ENCODE data around the gene SHOC1. TPM values are rescaled to one million over a fixed set of nuclear protein-coding genes. Genes with fewer than 3 reads are reported as not detected.
"Not testable (repeated sequence)": the region's sequence is repeated elsewhere in the genome, so short reads cannot be mapped to it uniquely, and the experiment has no call there.

SHOC1 gene
- total RNA-seq, 1 donor from 2014 or later, result 0.56 TPM

DNA sequence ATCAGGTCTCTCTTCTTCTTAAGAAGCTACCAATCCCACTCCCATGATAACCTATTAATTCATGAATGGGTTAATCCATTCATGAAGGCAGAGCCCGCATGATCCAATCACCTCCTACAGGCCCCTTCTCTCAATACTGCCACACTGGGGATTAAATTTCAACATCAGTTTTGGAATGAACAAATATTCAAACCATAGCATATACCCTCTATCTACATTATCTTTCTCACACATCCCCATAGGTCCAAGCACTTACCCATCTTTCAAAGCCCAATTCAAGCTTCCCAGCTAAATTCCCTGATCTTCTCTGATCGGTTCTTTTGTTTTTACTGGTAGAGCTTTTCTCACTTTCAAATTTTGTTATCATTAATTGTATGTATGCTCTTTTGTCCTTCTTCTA lies 10.5 kb upstream of the SHOC1 start:
- no peak for ATAC-seq

DNA sequence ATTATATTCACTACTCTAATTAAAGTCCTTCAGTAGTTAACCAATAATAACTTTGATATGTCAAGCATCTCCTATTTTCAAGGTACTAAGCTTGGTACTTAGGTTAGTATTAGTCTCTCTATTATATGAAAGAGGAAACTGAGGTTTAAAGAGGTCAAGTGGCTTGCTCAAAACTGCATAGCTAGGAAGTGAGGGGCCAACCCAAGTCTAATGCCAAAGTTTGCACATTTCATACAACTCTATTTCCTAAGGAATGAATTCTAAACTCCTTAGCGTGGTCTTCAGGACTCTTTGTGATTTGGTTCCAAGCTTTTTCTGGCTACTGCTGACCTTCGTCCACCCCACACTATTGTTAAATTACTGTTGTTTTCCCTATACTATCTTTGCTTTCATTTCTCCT lies 9.9 kb upstream of the SHOC1 start:
- ATAC-seq, result no peak

DNA sequence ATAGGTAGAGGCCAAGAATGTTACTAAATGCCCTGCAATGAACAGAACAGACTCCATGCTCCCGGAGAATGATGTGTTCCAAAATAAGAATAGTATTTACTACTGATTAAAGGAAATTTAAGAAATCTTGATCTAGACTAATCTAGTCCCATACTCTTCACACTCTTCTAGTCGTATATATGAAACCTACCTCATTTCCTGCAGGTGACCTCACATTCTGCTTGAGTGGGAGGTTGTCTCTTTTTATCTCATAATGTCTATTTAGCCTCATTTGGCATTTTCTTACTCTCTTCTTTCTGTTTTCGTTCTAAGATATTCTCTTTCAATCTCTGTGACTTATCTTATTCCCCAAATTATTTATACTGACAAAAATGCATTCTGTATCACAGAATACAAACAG lies 9.2 kb upstream of the SHOC1 start:
- no peak for ATAC-seq

GRCh38 chr9:111799915-111800526 lies 5.3 kb upstream of the SHOC1 start:
- ATAC-seq, result no peak

DNA sequence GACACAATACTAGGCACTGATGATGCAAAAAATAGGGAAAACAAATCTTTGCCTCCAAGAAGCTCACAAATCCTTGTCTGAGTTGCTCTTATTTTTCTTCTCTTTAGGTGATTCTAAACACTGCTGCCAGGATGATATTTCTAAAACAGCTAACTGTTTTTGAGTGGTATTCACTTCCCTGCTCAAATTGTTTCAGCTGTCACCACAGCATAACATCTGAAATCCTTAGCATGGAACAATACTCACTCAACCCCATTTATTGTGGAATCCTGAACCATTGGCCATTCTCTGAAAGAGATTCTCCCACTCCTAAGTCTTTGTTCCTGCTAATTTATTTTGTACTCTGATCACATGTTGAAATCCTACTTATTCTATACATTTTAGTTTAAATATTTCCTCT lies 4.8 kb upstream of the SHOC1 start:
- ATAC-seq, result no peak

GRCh38 chr9:111798786-111799185 lies 4.0 kb upstream of the SHOC1 start:
- no peak for ATAC-seq

- ATAC-seq, result no peak
Observed at GRCh38 chr9:111795557-111795839, 761 bp upstream of the SHOC1 start.

- not testable (repeated sequence) for ATAC-seq
Observed at GRCh38 chr9:111791821-111792220, 2.9 kb downstream of the SHOC1 start.

DNA sequence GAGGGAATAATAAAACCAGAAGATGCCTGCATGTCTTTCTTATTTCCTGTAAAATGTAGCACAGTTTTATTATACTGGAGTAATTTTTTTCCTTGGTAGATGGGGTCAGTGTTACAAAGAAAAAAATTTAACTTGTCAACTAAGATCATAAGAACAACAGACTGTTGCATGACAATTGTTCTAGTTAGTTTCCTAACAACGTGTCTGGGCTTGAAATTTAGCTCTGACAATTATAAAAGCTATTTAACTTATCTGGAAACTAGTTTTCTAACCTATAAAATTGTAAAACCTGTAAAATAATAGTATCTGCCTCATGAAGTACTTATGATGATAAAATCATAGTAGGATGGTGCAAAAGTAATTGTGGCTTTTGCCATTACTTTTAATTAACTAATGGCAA lies 4.9 kb downstream of the SHOC1 start:
- ATAC-seq, result no peak

DNA sequence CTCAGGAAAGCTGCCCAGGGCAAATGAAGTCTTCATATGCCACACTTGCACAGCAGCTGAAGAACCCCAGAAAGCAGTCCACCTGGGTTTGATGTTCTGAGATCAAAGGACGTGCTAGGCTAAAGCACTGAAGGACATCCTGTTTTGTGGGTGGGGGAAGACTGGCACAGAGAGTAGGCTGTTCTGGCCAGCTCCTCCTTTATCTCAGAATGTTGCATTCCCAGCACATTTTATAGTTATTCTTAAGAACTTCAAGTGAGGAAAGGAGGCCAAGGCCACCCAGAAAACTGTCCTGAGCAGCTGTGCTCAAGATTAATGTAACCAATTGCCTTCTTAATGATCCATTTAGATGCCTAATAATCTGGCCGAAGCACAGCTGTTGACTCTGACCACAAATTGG lies 10.9 kb downstream of the SHOC1 start:
- no peak for ATAC-seq

DNA sequence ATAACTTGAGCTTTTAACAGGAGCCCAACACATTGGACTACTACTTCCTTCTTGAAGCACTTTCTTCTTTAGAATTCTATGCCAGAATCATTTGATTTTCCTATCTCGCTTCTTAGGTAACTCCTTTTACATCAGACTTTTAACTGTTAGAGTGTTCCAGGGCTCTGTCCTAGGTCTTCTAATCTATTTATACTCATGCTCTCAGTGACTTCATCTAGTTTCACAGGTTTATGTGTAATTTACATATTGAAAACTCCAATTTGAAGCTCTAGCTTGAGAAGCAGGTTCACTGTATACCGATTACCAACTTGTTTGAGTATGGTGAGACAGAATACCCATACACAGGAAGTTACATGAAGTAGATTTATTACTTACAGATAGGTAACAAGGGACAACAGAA lies 11.3 kb downstream of the SHOC1 start:
- no peak for ATAC-seq

GRCh38 chr9:111766066-111766465 lies 28.7 kb downstream of the SHOC1 start:
- no peak for ATAC-seq

DNA sequence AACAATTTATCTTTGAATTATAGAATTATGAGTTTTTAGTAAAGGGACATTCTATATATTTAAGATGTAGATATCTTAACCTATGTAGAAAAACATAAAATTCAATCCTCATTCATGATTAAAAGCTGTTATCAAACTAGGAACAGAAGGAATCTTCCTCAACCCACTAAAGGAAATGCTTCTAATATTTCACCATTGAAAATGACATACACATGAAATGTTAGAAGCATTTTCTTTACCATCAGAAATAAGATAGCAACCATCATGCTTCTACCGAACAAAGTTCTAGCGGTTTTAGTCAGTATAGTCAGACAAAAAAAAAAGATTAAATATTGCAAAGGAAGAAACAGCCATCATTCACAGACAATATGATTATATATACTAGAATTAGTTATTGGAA lies 32.2 kb downstream of the SHOC1 start:
- no peak for ATAC-seq

- ATAC-seq, result peak; percentile 90
Observed at GRCh38 chr9:111759762-111760639, 34.7 kb downstream of the SHOC1 start.

DNA sequence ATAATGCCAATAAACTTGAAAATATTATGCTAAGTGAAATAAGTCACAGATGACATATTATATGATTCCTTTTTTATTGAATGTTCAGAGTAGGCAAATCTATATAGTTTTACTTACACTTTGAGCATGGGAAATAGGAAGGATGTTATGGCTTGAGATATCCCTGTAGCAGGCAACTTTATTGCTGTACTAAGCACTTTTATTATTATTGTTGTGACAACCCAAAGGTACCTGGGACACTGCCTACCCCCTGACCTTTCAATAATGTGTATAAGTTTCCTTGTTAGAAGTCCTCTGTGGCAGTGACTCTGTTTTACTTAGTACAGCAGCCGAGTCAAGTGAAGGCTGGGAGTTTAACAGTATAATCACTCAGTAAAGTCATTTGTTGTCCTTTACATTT lies 39.9 kb downstream of the SHOC1 start:
- ATAC-seq, result no peak

DNA sequence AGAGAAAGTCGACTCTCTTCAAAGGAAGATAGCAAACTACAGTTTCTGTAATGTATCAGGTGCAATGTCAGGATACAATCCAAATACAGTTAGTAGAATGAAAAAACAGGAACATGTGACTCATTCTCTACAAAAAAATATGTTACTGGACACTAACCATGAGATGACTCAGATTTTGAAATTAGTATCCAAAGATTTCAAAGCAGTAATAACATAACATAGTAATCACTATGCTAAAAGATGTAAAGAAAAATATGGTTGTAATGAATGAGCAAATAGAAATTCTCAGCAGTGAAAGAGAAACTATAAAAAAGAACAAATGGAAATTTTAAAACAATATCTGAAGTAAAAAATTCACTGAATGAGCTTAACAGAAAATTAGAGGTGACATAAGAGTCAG lies 42.3 kb downstream of the SHOC1 start:
- ATAC-seq, result no peak

Other genes starting within 250 kb of the SHOC1 start
- 101 TPM for gene PTGR1, start 195.3 kb downstream of the SHOC1 start, total RNA-seq
- 3.0 TPM for gene DNAJC25, start 163.6 kb downstream of the SHOC1 start, total RNA-seq
- gene GNG10, start 133.3 kb downstream of the SHOC1 start, total RNA-seq, result 12.8 TPM
- gene UGCG, start 101.9 kb upstream of the SHOC1 start, total RNA-seq, result 61.0 TPM

Measured in esophagus mucosa (tissue), 1 donor.